Activated naive CD4-positive, alpha-beta T cell treated with Interleukin-2 at 50 U/mL for 16 hours (primary cell): ENCODE measurements around the gene PARP2.
"Not testable (repeated sequence)": the region's sequence is repeated elsewhere in the genome, so short reads cannot be mapped to it uniquely, and the experiment has no call there.

Experiments
- DNase-seq: peaks from one replicate; pipeline ENCODE4 v3.0.0-alpha.2; 2020

PARP2 gene

GRCh38 chr14:20347747-20348146, 4.3 kb downstream of the PARP2 start:
- DNase-seq: no peak

DNA sequence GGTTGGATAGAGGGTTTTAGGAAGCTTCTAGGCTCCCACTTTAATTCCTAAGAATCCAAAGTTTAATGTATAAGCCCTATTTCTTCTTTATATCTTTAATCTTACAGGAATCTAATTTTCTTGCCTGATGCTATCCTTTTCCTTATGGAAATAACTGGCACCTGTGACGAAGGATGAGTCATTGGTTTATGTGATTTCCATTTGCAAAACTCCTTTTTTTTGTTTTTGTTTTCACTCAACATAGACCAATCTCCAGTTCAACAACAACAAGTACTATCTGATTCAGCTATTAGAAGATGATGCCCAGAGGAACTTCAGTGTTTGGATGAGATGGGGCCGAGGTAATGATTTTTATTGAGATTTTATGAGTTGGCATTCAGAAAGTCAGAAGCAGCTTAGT, 6.8 kb downstream of the PARP2 start:
- no peak for DNase-seq

GRCh38 chr14:20350860-20351259, 7.4 kb downstream of the PARP2 start:
- DNase-seq: no peak

- DNase-seq: no peak
Observed at GRCh38 chr14:20356422-20356821, 13.0 kb downstream of the PARP2 start.

GRCh38 chr14:20358474-20358873, 15.0 kb downstream of the PARP2 start:
- not testable (repeated sequence) for DNase-seq

DNA sequence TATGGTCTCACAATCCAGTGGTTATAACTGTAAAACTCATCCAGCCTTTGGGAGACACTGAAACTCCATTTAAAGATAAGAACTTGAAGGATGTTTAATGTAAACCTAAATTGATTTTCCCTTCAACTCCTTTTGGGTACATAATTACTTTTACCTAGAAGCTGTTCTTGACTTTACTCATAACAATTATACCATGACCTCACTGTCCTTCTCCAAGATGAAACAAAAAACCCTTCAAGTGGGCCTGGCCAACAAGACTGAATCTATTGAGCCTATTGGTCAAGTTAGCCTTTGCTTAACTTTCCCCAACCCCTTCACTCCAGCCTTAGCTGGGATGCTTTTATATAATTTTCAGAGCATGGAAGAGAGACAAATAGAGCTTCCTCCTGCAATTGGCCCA, 22.5 kb downstream of the PARP2 start:
- no peak for DNase-seq

GRCh38 chr14:20372796-20373195, 29.4 kb downstream of the PARP2 start:
- no peak for DNase-seq

- DNase-seq: no peak
Observed at GRCh38 chr14:20375471-20375870, 32.0 kb downstream of the PARP2 start.

DNA sequence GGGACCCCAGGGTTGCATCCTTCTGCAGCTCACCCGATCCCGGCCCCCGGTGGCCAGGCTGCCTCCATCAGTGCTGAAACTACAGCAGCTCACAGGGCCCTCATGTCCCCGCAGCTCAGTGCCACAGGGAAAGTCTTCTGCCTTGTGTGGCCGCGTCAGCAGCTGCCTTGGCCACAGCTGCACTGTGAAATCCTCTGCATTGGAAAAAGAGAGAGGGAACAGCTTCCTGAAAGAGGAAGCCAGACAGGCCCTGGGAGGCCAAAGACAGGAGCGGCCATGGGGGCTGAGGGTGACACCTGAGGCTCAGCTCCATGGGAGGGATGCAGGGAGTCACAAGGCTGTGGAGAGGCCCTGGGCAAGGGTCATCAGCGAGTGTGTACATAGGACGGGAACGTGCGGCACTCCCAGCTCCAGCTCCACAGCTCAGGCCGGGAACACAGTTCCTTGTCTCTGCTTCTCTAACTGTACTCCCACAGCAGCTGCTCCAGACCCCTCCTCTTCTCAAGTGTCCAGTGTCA, 32.7 kb downstream of the PARP2 start:
- no peak for DNase-seq

- no peak for DNase-seq
Observed at GRCh38 chr14:20377171-20377570, 33.7 kb downstream of the PARP2 start.

- no peak for DNase-seq
Observed at GRCh38 chr14:20379743-20380142, 36.3 kb downstream of the PARP2 start.

- DNase-seq: no peak
Observed at GRCh38 chr14:20380681-20381080, 37.2 kb downstream of the PARP2 start.

DNA sequence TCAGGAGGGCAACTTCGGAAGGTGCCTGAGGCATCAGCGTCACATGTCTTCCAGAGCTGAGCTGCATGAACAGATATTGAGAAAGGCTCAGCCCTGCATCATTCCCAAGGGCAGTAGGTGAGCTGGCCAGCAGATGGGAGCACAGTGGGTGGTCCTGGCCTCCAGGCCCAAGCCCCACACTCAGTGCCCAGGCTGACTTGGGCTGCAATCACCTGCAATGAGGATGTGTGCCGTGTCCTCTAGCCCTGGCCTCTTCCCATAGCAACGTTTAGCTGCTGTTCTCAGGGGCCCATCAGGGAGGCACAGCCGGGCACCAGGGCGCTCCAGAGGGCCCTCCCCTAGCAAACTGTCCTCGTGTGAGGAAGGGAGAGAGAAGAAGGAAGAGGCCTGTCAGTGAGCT, 37.9 kb downstream of the PARP2 start:
- DNase-seq: no peak

- DNase-seq: no peak
Observed at GRCh38 chr14:20382526-20382925, 39.1 kb downstream of the PARP2 start.

DNA sequence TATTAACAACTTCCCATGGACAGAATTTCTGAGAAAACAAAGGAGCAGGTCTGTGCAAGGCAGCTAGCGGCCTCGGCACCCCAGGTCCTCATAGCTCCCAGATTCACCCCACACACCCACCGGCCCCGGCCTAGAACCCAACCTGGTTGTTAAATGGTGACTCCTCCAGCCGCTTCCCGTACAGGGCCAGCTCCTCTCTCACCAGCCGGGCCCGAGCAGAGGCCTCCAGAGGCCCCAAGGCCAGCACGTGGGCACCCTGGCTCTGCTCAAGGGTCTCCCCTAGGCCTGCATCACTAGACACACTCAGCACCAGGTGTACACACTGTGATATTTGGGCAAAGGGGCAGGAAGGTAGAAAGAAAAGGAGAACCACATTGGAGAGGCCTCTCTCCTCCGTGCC, 39.6 kb downstream of the PARP2 start:
- no peak for DNase-seq

DNA sequence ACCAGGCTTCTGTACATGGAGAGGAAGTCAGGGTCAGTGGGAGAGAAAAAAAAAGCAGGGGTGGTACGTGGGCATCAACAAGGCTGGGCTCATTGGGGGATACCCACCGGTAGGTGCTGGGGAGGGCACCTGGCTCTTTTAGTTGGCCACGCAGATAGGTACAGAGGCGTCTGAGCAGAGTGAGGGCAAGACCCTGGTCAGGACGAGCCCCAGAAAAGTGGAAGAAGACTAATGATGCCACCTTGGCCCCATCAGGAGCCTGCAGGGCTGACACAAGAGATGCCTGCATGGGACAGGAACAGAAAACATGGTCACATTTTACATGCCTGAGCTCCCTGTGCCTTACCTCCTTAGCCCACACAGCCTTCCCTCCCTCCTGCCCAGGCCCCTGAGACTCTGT, 40.2 kb downstream of the PARP2 start:
- DNase-seq: no peak

DNA sequence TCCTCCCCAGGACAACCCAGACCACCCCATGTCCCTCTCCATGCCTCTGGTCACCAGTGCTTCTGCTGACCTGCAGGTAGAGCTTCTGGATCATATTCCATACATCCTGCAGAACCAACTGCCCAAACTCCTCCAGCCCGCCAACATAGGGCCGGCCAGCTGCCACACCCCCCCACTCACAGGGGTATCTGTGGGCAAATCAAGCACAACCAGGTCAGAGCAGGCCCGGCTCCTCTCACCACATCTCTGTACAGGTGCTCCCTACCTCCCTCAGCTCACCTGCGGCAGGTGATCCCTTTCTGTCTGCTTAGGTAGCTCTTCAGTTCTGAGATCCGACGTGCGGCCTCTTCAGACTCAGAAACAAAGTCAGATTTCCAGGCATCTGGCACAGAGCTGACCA, 40.9 kb downstream of the PARP2 start:
- no peak for DNase-seq

DNA sequence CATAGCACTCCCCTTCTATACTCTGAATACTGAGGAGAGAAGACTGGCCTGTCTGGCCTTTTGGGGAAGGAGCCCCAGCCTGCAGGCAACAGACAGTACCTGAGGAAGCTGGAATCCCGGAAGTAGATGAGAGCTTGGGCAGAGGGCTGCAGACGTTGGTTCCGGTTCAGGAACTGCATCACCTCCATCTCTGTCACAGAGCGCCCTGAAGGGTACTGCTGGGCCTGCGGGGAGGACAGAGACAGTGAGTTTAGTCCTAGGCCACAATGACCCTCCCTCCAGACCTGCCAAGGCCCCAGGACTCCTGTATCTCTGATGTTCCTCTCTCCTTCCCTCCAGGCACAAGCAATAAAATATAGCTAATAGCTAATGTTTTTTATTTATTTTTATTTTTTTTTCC, 41.5 kb downstream of the PARP2 start:
- DNase-seq: no peak

DNA sequence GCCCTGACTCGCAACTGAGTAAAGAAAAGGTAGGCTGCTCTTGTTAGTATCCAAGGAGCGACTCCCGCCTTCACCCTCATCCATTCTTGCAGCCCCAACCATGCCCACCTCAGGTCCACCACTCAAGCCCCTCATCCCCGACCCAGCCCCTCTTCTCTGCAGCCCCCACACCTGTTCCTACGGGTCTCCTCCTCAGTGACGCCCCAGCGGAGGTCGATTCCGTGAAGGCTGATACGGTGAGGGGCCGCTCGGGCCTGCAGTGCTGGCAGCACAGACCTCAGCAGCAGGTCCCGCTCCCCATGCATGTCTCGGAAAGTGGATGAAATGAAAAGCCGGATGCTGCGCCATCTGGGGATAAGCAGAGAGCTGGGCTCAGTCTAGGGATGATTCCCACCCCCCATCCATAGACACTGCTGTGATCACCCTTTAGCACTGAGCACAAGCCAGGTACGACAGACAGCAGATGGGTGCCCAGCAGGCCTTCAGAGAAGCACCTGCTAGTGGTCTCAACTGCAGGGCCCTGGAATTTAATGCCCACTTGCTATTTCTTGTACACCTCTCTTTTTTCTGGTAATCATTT, 42.9 kb downstream of the PARP2 start:
- DNase-seq: no peak

GRCh38 chr14:20387576-20387975, 44.1 kb downstream of the PARP2 start:
- no peak for DNase-seq

DNA sequence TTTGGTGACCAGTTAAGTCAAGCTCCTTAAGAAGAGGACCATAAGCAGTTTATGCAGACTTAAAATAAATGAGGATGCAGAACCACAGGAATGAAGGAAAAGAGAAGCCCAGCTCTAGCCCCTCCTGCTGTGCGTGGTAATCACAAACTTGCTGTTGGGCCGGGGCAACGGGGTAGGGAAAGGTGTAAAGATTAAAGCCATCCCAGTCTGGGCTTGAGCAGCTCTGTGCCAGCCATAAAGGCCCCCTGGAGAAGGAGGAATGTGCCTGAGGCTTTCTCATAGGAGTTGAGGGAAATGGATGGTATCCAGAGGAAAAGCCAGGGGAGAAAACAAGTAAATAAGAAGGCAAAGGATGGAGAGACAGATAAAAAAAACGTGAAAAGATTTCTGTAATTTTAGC, 44.7 kb downstream of the PARP2 start:
- DNase-seq: no peak

- no peak for DNase-seq
Observed at GRCh38 chr14:20391505-20391904, 48.1 kb downstream of the PARP2 start.

DNA sequence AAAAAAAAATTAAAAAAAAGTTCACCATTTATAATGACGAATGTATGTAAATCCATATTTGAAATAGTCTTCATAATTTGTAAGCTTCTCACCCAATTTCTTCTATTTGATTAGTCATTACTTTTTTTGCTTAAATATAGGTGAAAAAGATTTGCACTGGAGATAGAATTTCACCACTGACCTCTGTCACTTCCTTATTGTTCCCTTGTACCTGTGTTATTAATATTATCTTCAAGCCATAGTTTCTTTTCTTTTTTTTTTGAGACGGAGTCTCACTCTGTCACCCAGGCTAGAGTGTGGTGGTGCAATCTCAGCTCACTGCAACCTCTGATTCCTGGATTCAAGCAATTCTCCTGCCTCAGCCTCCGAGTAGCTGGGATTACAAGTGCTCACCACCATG, 54.1 kb downstream of the PARP2 start:
- DNase-seq: no peak

DNA sequence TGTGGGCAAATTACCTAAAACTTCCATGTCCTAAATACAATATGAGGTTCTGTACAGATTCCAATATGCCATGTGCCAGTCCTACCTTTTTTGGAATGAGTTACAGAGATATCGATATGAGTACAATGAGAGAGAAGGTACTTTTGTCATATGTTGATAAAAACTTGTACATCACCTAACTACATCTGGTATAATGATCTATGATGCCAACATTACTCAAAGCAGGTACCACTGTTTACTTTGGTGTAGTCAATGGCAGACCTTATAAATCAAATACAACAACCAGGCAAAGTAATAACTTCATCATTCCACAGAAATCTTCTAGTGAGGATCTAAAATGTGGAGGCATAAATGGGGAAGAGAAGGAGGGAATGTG, 57.1 kb downstream of the PARP2 start:
- DNase-seq: no peak

DNA sequence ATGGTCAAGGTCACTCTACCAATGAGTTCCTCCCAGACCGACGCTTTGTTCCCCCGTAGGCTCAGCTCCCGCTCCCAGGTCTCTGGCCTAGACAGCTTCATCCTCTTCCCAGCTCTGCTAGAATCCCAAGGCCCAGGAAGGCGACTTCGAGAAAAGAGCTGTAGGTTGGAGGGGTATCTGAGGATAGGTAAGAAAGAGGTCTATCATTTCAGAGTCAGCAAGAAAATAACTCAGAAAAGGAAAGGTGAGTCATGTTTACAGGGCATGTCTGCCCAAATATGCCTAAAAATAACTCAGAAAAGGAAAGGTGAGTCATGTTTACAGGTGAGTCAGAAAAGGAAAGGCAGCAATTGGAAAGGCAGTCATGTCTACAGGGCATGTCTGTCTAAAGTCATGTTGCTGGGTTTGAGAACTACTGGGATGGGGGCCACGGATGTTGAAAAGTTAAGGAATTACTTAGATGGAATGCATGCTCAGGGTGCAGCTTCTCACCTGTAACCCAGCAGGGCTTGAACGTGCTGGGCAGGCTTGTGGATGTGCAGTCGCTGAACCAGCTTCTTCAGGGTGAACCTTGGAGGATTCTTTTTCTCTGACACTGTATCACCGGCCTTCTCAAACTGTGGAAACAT, 57.6 kb downstream of the PARP2 start:
- DNase-seq: peak; percentile 14
